Heart right ventricle (tissue), 16 donors: ENCODE results near the gene PRR30. TPM values are rescaled to one million over a fixed set of nuclear protein-coding genes. Genes with fewer than 3 reads are reported as not detected.

Source experiments
- ATAC-seq, 8 donors: fragments of 200-7000 bp; cut with Tn5 transposase; one replicate each; pipeline ENCODE4 v1.9.1; 2020; ENCODE audit warnings: mild to moderate bottlenecking in 8 of 8, moderate library complexity in 8 of 8, moderate number of reproducible peaks in 1 of 8
- DNase-seq, 2 donors: peaks; one replicate each; pipeline ENCODE4 v3.0.0-alpha.2; 2020
- H3K27ac ChIP-seq, 10 donors: fragments of 200-600 bp; sonication (generic) in 2 of 10; one replicate each; pipeline versions ENCODE4 v1.5.0 to v1.8.0; 2020 to 2022; ENCODE audit warnings: mild to moderate bottlenecking in 3 of 10
- H3K27me3 ChIP-seq, 7 donors: fragments of 200-600 bp; one replicate each; pipeline ENCODE4 v1.8.0; 2021 to 2022; ENCODE audit warnings: mild to moderate bottlenecking in 2 of 7
- H3K36me3 ChIP-seq, 9 donors: fragments of 200-600 bp; sonication (generic) in 1 of 9; one replicate each; pipeline versions ENCODE4 v1.5.0 to v1.8.0; 2020 to 2022; ENCODE audit warnings: mild to moderate bottlenecking in 2 of 9
- H3K4me1 ChIP-seq, 9 donors: fragments of 200-600 bp; sonication (generic) in 1 of 9; one replicate each; pipeline versions ENCODE4 v1.5.0 to v1.8.0; 2020 to 2022; ENCODE audit warnings: mild to moderate bottlenecking in 4 of 9
- H3K4me3 ChIP-seq, 10 donors: fragments of 200-600 bp; sonication (generic) in 2 of 10; one replicate each; pipeline versions ENCODE4 v1.5.0 to v1.8.0; 2020 to 2022; ENCODE audit warnings: mild to moderate bottlenecking in 7 of 10, moderate library complexity in 2 of 10
- H3K9me3 ChIP-seq, 11 donors: fragments of 200-600 bp in 10 of 11; sonication (generic) in 2 of 11; one replicate each; pipeline versions ENCODE4 v1.5.0 to v1.8.0; 2013 to 2022; ENCODE audit warnings: mild to moderate bottlenecking in 2 of 11, control low read depth in 1 of 11, moderate library complexity in 1 of 11
- CTCF ChIP-seq, 9 donors: fragments of 200-600 bp; sonication (generic) in 2 of 9; IDR thresholded peaks; one replicate each; pipeline versions ENCODE4 v1.5.0 to v1.8.0; 2021 to 2022; ENCODE audit warnings: antibody characterized with exemption in 9 of 9, mild to moderate bottlenecking in 5 of 9, moderate library complexity in 1 of 9
- WGBS, 2 donors: extraction: QIAGEN DNeasy Blood & Tissue Kit; methylation state at CpG; one replicate each; pipeline ENCODE4 v1.1.7; 2013; ENCODE audit warnings: inconsistent platforms in 1 of 2; 5-methylcytosine and 5-hydroxymethylcytosine counted together
- intact Hi-C, 10 donors: fragments of 100-400 bp; cut with DNase I; formaldehyde crosslinking; loops; one replicate each; pipeline versions ENCODE4 v1.11.1 to v1.14.2; 2022
- polyA plus RNA-seq, 2 donors: library from polyadenylated mRNA; stranded (reverse); fragments of 200-250 nt; gene quantifications; one replicate each; pipeline ENCODE4 v1.2.3, GENCODE V29; 2013
- total RNA-seq, 10 donors: library from RNA; stranded (reverse); fragmentation: NEBNext Ultra II Directional in 3 of 10; extraction: Animal tissue kit (Norgen Biotek cat#: 25700) in 3 of 10; gene quantifications; one replicate each; pipeline versions ENCODE4 v1.2.1 to v1.2.4, GENCODE V29; 2021 to 2023
- donor health status: Arrhythmogenic right ventricular cardiomyopathy.
- donor health status: ischemic (EF 13 %, LVEDD 7.1; RV severe dilation, severe dysfunction).
- donor health status: healthy with polysubstance abuse.
- donor health status: DM: no; HTN: yes; CAD: no.
- donor health status: DM: no; HTN: no; CAD: no.
- donor health status: ischemic (EF 25% LVEDD 6.9; RV normal size, moderate dysfunction).
- donor health status: ischemic (EF 25% LVEDD 5.7; RV mildly dilated, moderate dysfunction).
- donor health status: healthy.
- donor health status: DM: yes; HTN: yes; CAD: no.
- donor health status: Ischemic cardiomyopathy.
- donor health status: ischemic (EF 35%, LVEDD 5.7; RV mildly dilated, moderate dysfunction).
- donor health status: nonischemic (EF 11% LVEDD 7.7; RV severe dilation, severe dysfunction).
- donor health status: DM: yes; HTN: yes; CAD: no.
- donor health status: PGD.
- donor health status: ischemic (EF 29% LVEDD 5.4; RV normal size, mild dysfunction).
- donor health status: nonischemic (EF 23%, LVEDD 6.1; RV moderate dilation, normal function).

PRR30 gene
- total and polyA plus RNA-seq, 12 donors: not detected

GRCh38 chr2:27093430-27094352, 45.5 kb downstream of the PRR30 start:
- DNase-seq (no peak), ATAC-seq (no peak)
- H3K4me1 ChIP-seq: peaks cover 0 to 14% (median 12%) of the 10 kb centered on the region in 9 donors
- 89 to 93% methylated on average over 6 of the region's 6 CpGs for WGBS, 2 donors
- no peaks in the 10 kb centered on the region for H3K27me3 ChIP-seq
- no peak for TF ChIP-seq CTCF (IDR thresholded peaks at IDR 0.05)
- intact Hi-C loops: loop anchor here in 2 of 10 donors (10.0 kb wide), 1 partner anchor 211 kb away; the partner anchor contains the start of gene UCN (in 2 of the 2)
- no peak overlapping the region for H3K4me3 ChIP-seq
- H3K27ac ChIP-seq: no peak overlapping the region
- H3K9me3 ChIP-seq: no peaks in the 10 kb centered on the region
- H3K36me3 ChIP-seq: no peaks in the 10 kb centered on the region

DNA sequence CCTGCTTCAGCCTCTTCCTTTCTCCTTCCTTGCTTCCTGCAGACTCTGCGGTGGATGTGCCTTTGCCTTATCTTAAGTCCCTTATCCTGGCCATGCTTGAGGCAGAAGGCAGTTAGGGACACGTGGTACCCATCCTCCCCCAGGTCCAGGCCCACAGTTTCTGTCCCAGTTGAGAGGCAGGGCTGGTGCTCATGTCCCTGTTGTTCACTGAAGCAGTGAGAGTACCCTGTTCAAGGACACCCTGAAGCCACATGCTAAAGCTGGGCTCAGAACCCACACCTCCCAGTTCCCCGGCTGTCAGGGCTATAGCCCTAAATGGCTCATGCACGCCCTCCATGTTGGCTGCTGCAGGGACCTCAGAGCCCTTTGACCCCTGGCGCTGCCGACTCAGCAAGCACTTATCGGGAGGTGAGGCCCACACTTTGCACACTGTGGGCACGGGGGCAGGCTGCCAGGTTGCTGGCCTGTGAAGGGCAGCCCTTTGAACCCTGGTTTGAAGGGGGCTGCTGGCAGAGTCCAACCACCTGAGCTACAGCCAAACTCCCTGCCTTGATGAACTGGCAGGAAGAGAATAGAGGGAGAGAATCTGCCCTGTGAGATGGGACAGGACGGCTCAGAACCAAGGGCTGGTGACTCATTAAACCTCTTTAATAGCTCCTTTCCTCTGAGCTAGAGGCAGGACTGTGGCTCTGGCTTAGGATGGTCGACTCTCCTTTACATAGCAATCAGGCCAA, 46.3 kb downstream of the PRR30 start:
- Histone ChIP-seq H3K4me1 (peaks cover 0 to 14% (median 12%) of the 10 kb centered on the region in 9 donors), H3K9me3 (no peaks in the 10 kb centered on the region), H3K27ac (no peak overlapping the region), H3K27me3 (no peaks in the 10 kb centered on the region), H3K36me3 (no peaks in the 10 kb centered on the region), H3K4me3 (no peak overlapping the region)
- DNase-seq (no peak), ATAC-seq (no peak)
- intact Hi-C loops: loop anchor here in 2 of 10 donors (10.0 kb wide), 1 partner anchor 212 kb away; the partner anchor contains the start of gene UCN (in 2 of the 2)
- 76 to 78% methylated on average over 10 of the region's 10 CpGs for WGBS, 2 donors
- TF ChIP-seq CTCF (IDR thresholded peaks at IDR 0.05): no peak

DNA sequence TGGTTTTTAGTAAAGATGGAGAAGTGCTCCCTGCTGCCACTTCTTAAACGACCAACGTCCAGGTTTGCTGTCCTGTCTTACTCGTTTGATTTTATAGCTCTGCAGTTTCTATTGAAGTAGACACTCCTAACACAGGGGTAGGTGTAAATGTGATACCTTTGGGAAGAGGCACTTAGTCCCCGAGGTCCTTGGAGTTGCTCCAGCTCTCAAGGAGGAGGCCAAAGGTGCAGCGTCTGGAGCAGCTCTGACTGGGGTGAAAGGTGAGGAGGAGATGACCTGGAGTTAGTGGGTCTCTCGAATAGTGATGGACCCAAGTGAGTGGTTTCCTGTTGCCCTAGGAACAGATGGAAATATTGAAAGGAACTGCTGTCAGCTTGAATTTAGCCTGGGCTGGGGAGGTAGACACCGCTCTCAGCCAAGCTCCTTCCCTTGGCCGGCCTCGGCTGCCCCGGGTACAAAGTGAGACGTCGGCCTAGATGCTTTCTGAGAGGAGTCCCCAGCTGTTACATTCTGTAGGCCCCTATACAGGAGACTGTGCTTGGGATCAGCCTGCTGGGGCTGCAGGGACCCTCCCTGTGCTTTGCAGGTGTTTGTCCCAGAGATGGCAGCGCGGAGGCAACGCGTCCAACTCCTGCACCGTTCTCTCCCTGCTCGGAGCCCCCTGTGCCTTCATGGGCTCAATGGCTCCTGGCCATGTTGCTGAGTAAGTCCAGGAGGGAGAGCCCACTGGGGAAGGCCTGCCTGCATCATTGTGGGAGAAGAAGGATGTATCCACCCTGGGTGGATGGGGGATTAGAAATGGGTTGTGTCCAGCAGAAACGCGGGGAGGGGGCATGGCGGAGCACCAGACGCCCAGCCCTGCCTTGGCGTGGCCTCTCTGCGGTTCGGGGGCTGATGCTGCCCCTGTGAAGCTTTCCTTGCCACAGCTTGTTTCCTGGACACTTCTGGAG, 47.2 kb downstream of the PRR30 start:
- ATAC-seq (no peak), DNase-seq (no peak)
- Histone ChIP-seq H3K4me3 (no peak overlapping the region), H3K27ac (no peak overlapping the region), H3K9me3 (no peaks in the 10 kb centered on the region), H3K4me1 (peaks cover 4 to 22% (median 16%) of the 10 kb centered on the region in 9 donors), H3K36me3 (no peaks in the 10 kb centered on the region), H3K27me3 (no peaks in the 10 kb centered on the region)
- WGBS, 2 donors: 78 to 79% methylated on average over 25 of the region's 25 CpGs
- no peak for TF ChIP-seq CTCF (IDR thresholded peaks at IDR 0.05)
- intact Hi-C loops: loop anchor here in 2 of 10 donors (10.0 kb wide), 1 partner anchor 213 kb away; the partner anchor contains the start of gene UCN (in 2 of the 2)
